Parathyroid adenoma (tissue), 2 donors: ENCODE data around the gene SLC49A4.

Source experiments
- H2AFZ ChIP-seq: fragments of 300-600 bp; sonication (generic); one replicate; pipeline ENCODE4 v1.7.0; 2017; ENCODE audit warnings: antibody characterized with exemption, mild to moderate bottlenecking
- H3K27ac ChIP-seq: fragments of 300-600 bp; sonication (generic); one replicate; pipeline ENCODE4 v1.7.0; 2017
- H3K27me3 ChIP-seq: fragments of 300-600 bp; sonication (generic); one replicate; pipeline ENCODE4 v1.7.0; 2017; ENCODE audit warnings: low read length; ENCODE audit not compliant: control insufficient read depth, insufficient read depth
- H3K36me3 ChIP-seq: fragments of 300-600 bp; sonication (generic); one replicate; pipeline ENCODE4 v1.7.0; 2017; ENCODE audit warnings: low read length; ENCODE audit not compliant: control insufficient read depth, insufficient read depth
- H3K4me1 ChIP-seq: fragments of 300-600 bp; sonication (generic); one replicate; pipeline ENCODE4 v1.7.0; 2017; ENCODE audit warnings: control low read depth
- H3K4me2 ChIP-seq: fragments of 300-600 bp; sonication (generic); one replicate; pipeline ENCODE4 v1.7.0; 2017; ENCODE audit warnings: low read length
- H3K4me3 ChIP-seq: fragments of 300-600 bp; sonication (generic); one replicate; pipeline ENCODE4 v1.7.0; 2017; ENCODE audit warnings: low read depth, low read length
- H3K79me2 ChIP-seq: fragments of 300-600 bp; sonication (generic); one replicate; pipeline ENCODE4 v1.7.0; 2017; ENCODE audit warnings: control low read depth
- H3K9ac ChIP-seq: fragments of 300-600 bp; sonication (generic); one replicate; pipeline ENCODE4 v1.7.0; 2017; ENCODE audit warnings: mild to moderate bottlenecking
- H3K9me3 ChIP-seq: fragments of 300-600 bp; sonication (generic); one replicate; pipeline ENCODE4 v1.7.0; 2017; ENCODE audit warnings: low read length; ENCODE audit not compliant: control insufficient read depth
- TF ChIP-seq, protein P1 (sequence below): fragments of 300-600 bp; sonication (generic); IDR thresholded peaks from one replicate; pipeline ENCODE4 v1.7.0; 2017; ENCODE audit warnings: antibody characterized with exemption, mild to moderate bottlenecking
- donor health status: primary hyperparathyroidism.

Gene SLC49A4

DNA sequence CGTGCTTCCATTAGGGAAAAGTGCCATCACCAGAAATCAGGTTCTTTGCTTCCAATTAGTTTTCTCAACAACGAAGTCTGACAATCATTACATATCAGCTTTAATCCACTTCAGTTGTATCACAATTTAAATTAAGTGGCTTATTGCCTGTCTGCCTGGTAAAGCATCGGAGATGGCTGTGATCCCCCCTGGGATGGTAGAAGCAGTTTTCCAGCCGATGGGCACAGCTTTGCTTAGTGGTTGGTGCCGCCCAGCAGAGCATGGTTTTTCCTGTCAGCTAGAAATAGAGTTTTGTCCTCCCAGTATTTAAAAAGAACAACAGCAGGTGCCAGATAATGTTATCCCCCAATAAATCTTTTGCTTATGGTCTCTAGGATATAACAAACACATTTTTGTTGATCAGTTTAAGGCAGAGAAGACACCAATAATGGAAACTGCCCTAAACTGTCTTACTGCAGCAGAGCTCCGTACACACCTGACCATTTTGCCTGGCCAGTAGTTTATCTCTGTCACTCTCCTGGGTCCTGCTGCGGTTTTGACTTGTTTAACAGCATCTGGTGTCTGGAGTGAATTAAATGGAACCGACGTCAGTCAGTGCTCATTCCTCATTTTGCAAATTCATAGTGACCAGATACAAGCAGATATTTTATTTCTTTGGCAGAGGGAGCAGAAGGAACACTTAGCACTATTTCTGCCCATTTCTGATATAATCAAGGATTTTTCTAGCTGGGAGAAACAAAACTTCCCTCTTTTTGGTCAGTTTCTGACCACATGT is 79.1 kb downstream of the SLC49A4 start:
- TF ChIP-seq, protein P1, sequence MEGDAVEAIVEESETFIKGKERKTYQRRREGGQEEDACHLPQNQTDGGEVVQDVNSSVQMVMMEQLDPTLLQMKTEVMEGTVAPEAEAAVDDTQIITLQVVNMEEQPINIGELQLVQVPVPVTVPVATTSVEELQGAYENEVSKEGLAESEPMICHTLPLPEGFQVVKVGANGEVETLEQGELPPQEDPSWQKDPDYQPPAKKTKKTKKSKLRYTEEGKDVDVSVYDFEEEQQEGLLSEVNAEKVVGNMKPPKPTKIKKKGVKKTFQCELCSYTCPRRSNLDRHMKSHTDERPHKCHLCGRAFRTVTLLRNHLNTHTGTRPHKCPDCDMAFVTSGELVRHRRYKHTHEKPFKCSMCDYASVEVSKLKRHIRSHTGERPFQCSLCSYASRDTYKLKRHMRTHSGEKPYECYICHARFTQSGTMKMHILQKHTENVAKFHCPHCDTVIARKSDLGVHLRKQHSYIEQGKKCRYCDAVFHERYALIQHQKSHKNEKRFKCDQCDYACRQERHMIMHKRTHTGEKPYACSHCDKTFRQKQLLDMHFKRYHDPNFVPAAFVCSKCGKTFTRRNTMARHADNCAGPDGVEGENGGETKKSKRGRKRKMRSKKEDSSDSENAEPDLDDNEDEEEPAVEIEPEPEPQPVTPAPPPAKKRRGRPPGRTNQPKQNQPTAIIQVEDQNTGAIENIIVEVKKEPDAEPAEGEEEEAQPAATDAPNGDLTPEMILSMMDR = no peak
- no peak overlapping the region for H3K9ac ChIP-seq
- H3K4me3 ChIP-seq = no peak overlapping the region
- H2AFZ ChIP-seq = no peak overlapping the region
- H3K4me2 ChIP-seq = no peak overlapping the region
- no peaks in the 10 kb centered on the region for H3K4me1 ChIP-seq
- no peak overlapping the region for H3K27ac ChIP-seq
- no peaks in the 10 kb centered on the region for H3K27me3 ChIP-seq
- H3K79me2 ChIP-seq = no peaks in the 10 kb centered on the region
- no peaks in the 10 kb centered on the region for H3K9me3 ChIP-seq
- H3K36me3 ChIP-seq = no peaks in the 10 kb centered on the region

DNA sequence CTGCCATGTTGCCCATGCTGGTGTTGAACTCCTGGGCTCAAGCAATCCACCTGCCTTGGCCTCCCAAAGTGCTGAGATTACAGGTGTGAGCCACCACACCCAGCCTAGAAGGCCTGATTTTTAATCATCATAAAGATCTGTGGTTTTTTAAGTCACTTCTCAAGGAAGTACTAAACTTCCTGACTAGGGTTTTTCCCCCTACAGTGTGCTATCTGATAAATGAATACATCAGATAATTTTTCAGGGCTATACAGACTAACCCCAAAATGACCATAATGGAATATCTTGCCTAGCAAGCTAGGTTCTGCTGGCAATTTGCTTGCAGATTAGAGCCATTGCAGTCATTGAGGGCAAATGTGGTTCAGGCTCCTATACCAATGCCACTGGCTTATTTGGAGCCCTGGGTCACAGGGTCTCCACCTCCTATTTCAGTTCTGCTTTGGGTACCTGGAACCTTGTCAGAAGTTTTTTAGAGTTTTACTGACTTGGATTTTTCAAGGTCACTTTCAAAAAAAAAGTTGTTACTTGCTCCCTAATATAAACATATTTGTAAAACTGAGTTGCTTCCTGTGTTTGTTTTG is 80.8 kb downstream of the SLC49A4 start:
- no peaks in the 10 kb centered on the region for H3K9me3 ChIP-seq
- TF ChIP-seq, protein P1 = no peak
- no peaks in the 10 kb centered on the region for H3K4me1 ChIP-seq
- no peaks in the 10 kb centered on the region for H3K27me3 ChIP-seq
- H2AFZ ChIP-seq = no peak overlapping the region
- H3K4me3 ChIP-seq = no peak overlapping the region
- no peak overlapping the region for H3K27ac ChIP-seq
- H3K79me2 ChIP-seq = no peaks in the 10 kb centered on the region
- no peak overlapping the region for H3K4me2 ChIP-seq
- H3K36me3 ChIP-seq = no peaks in the 10 kb centered on the region
- H3K9ac ChIP-seq = no peak overlapping the region

DNA sequence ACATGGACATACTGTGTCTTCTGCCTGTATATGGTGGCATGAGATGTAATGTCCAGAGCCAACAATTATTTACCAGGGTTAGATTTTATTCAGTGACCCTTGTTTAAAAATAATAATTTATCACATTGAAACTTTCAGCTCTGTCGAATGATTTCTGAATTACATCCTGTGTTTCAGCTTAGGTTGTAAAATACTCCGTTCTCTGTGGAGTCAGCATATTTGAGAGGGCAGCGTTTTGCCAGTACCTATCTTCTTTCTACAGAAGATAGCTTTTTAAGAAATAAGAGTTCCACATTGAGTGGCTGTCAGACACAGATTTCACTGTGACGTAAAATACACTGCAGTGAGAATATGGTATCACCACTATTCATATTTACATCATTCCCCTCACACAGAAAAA is 85.3 kb downstream of the SLC49A4 start:
- no peaks in the 10 kb centered on the region for H3K9me3 ChIP-seq
- H3K9ac ChIP-seq = no peak overlapping the region
- H3K4me3 ChIP-seq = no peak overlapping the region
- no peak overlapping the region for H3K4me2 ChIP-seq
- H3K27ac ChIP-seq = no peak overlapping the region
- H3K27me3 ChIP-seq = no peaks in the 10 kb centered on the region
- TF ChIP-seq, protein P1 = no peak
- H2AFZ ChIP-seq = no peak overlapping the region
- H3K36me3 ChIP-seq = no peaks in the 10 kb centered on the region
- H3K79me2 ChIP-seq = no peaks in the 10 kb centered on the region
- H3K4me1 ChIP-seq = no peaks in the 10 kb centered on the region

DNA sequence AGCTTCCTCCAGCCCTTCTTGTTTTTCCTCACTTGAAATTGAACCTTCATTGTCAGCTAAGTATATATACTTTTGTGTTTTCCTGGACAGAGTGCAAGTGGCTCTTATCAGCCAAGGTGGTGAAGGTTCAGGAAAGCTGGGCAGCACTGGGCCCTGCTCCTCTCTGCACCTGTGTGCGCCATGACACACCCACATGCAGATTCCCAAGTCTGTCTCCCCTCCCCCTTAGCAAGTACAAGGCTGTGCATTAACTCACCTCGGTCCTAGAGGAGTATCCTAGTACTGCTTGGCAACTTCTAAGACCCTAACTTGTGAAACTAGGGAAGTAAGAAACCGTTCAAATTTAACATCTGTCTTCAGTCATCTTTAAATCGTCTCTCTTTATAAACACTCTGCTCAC is 85.8 kb downstream of the SLC49A4 start:
- H2AFZ ChIP-seq = no peak overlapping the region
- no peak overlapping the region for H3K9ac ChIP-seq
- H3K27me3 ChIP-seq = no peaks in the 10 kb centered on the region
- no peak overlapping the region for H3K4me2 ChIP-seq
- TF ChIP-seq, protein P1 = no peak
- no peaks in the 10 kb centered on the region for H3K79me2 ChIP-seq
- H3K27ac ChIP-seq = no peak overlapping the region
- no peaks in the 10 kb centered on the region for H3K9me3 ChIP-seq
- no peaks in the 10 kb centered on the region for H3K36me3 ChIP-seq
- H3K4me3 ChIP-seq = no peak overlapping the region
- no peaks in the 10 kb centered on the region for H3K4me1 ChIP-seq
